Measurements from ENCODE around the gene THADA. TPM values are rescaled to one million over a fixed set of nuclear protein-coding genes. Genes with fewer than 3 reads are reported as not detected.

THADA gene
- total and polyA plus RNA-seq, 4 experiments from 2014 or later = 20.3 to 44.8 (median 32.8) TPM

DNA sequence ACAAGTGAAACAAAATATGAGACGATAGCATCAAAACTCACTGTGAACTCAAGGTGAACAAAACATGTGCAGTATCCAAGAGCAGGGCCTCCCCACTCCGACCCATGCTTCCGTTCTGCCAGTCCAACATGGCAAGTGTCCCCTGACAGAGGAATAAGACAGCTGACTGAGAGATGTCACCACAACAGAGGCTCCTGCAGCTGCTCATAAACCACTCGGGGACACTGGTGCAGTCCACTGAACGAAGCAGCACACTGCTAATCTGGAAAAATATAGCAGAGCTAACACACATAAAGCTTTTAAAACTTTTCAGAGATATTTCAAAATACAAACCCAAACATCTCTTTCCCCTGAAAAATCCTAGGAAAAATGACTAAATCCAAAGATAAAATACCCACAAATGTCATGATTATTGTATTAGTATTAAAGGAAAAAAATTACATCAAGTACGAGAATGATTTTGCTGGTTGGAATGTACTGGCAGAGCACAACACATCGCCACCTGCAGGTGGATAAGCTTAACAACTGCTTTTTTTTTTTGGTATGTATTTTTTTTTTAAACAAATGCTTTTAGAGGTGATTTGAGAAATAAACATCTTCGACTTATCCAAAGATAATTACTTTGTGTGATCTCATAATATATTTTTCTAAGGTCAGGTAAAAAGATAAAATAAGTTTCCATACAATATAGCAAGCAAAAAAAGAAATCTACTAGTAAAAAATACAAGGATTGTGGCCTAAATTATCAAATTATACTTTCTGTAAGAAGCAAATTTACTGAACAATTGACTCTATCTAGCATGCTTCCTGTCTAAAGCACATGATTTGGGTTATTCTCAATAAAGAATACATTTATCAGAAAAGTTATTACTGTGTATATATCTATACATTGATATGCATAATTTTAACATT is 18.6 kb downstream of the THADA start:
- Mint-ChIP-seq H3K9me3 (no peaks in the 10 kb centered on the region), H3K4me1 (peaks cover 2 to 15% (median 10%) of the 10 kb centered on the region in 4 donors), H3K4me3 (no peak overlapping the region), H3K27me3 (no peaks in the 10 kb centered on the region), H3K27ac (peak overlapping the region in 1 of 7 donors; percentile 12), H3K36me3 (peaks cover 45 to 57% of the 10 kb centered on the region in 2 donors)
- Histone ChIP-seq H3K9me3 (ENCODE audit: control insufficient read depth in 1 of 2, low read length in 2 of 2) (no peaks in the 10 kb centered on the region), H3K36me3 (ENCODE audit: insufficient read depth, low read length) (peaks cover 47% of the 10 kb centered on the region), H3K4me3 (ENCODE audit: low read length in 2 of 2) (no peak overlapping the region), H3K27ac (ENCODE audit: low read depth, low read length) (no peak overlapping the region), H3K4me1 (ENCODE audit: insufficient read depth, low read length) (no peaks in the 10 kb centered on the region), H3K27me3 (ENCODE audit: insufficient read depth, low read length) (no peaks in the 10 kb centered on the region)
- POLR2A ChIA-PET (ENCODE audit: partially characterized antibody) = interaction anchor here (0.6 to 1.6 kb wide), 7 partner anchors 11 to 767 kb away, joined by 3 to 9 read pairs (median 3); no protein-coding TSS in a partner anchor
- DNase-seq = peak in 4 of 5 donors; percentile 51 to 54 (median 54)
- intact Hi-C loops (cut with micrococcal nuclease) = loop anchor here (1.0 to 2.0 kb wide), 3 partner anchors 450 to 748 kb away; no protein-coding TSS in a partner anchor
- CTCF ChIA-PET (ENCODE audit: partially characterized antibody) = interaction anchor here (0.6 to 3.8 kb wide), 29 partner anchors 8 to 767 kb away, joined by 3 to 53 read pairs (median 5); no protein-coding TSS in a partner anchor

GRCh38 chr2:43572244-43572643 is 23.6 kb downstream of the THADA start:
- intact Hi-C loops (cut with micrococcal nuclease) = no loop called here
- Histone ChIP-seq H3K4me1 (ENCODE audit: insufficient read depth, low read length) (peaks cover 6% of the 10 kb centered on the region), H3K27me3 (ENCODE audit: insufficient read depth, low read length) (no peaks in the 10 kb centered on the region), H3K36me3 (ENCODE audit: insufficient read depth, low read length) (peaks cover 48% of the 10 kb centered on the region), H3K9me3 (ENCODE audit: control insufficient read depth in 1 of 2, low read length in 2 of 2) (no peaks in the 10 kb centered on the region), H3K4me3 (ENCODE audit: low read length in 2 of 2) (no peak overlapping the region), H3K27ac (ENCODE audit: low read depth, low read length) (no peak overlapping the region)
- H3K27ac Mint-ChIP-seq = peak overlapping the region in 4 of 7 donors; percentile 29 to 76 (median 63)
- no peaks in the 10 kb centered on the region for H3K27me3 Mint-ChIP-seq
- DNase-seq = no peak
- H3K4me1 Mint-ChIP-seq = peaks cover 13 to 22% (median 18%) of the 10 kb centered on the region in 4 donors
- POLR2A ChIA-PET (ENCODE audit: partially characterized antibody) = no interaction called here
- H3K9me3 Mint-ChIP-seq = no peaks in the 10 kb centered on the region
- no peak overlapping the region for H3K4me3 Mint-ChIP-seq
- peaks cover 46 to 67% of the 10 kb centered on the region in 2 donors for H3K36me3 Mint-ChIP-seq
- CTCF ChIA-PET (ENCODE audit: partially characterized antibody) = interaction anchor here (0.6 to 1.2 kb wide), 3 partner anchors 10 to 1047 kb away, joined by 3 read pairs; no protein-coding TSS in a partner anchor

DNA sequence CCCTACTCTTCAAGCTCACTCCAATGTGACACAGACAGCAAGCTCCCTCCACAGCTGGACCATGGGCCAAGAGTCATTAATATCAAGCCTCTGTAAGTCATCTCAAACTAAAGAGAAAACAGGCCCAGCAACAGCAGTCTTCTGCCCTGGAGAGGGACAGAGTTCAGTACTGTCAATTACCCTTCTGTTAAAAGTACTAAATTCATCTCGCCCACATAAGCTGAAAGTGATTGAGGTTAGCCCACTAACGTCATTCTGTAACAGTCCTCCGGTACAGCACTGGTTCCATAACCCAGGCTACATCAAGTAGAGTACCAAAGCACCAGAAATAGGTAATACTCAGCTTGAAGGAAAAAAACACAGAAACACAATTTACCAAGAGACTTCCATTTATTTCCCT is 25.9 kb downstream of the THADA start:
- Mint-ChIP-seq H3K36me3 (peaks cover 46 to 66% of the 10 kb centered on the region in 2 donors), H3K27ac (peak overlapping the region in 4 of 7 donors; percentile 1 to 91 (median 60)), H3K9me3 (no peaks in the 10 kb centered on the region), H3K27me3 (no peaks in the 10 kb centered on the region), H3K4me1 (peaks cover 21 to 40% (median 30%) of the 10 kb centered on the region in 4 donors), H3K4me3 (peak overlapping the region in 2 of 8 donors; percentile 23 to 28)
- Histone ChIP-seq H3K27ac (ENCODE audit: low read depth, low read length) (no peak overlapping the region), H3K4me3 (ENCODE audit: low read length in 2 of 2) (no peak overlapping the region), H3K27me3 (ENCODE audit: insufficient read depth, low read length) (no peaks in the 10 kb centered on the region), H3K9me3 (ENCODE audit: control insufficient read depth in 1 of 2, low read length in 2 of 2) (no peaks in the 10 kb centered on the region), H3K4me1 (ENCODE audit: insufficient read depth, low read length) (peaks cover 25% of the 10 kb centered on the region), H3K36me3 (ENCODE audit: insufficient read depth, low read length) (peaks cover 42% of the 10 kb centered on the region)
- POLR2A ChIA-PET (ENCODE audit: partially characterized antibody) = interaction anchor here (0.8 to 1.5 kb wide), 4 partner anchors 10 to 343 kb away, joined by 3 to 4 read pairs (median 3); partner anchors contain the start of gene ZFP36L2
- intact Hi-C loops (cut with micrococcal nuclease) = no loop called here
- CTCF ChIA-PET (ENCODE audit: partially characterized antibody) = interaction anchor here (0.9 to 1.5 kb wide), 7 partner anchors 8 to 741 kb away, joined by 3 to 6 read pairs (median 4); no protein-coding TSS in a partner anchor
- DNase-seq = no peak

DNA sequence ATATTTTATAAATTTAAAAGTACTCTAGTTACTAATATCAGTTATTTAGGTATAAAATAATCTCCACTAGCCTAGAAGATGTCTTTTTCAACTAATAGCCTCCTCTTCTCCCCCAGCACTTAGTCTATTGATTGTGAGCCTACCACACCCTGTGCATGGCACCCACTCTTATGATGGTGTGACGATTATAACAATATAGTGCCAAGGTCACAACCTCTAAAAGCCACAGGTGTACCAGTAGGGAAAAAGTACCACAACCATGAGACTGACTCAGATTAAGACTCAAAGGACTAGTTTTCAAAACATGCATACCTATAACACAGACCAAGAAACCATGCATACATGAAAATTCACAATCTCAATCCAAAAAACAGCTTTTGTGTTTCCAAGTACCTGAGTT is 27.6 kb downstream of the THADA start:
- ChIA-PET CTCF (ENCODE audit: partially characterized antibody) (interaction anchor here (4.7 kb wide), 1 partner anchor 9 kb away, joined by 53 read pairs; no protein-coding TSS in a partner anchor), POLR2A (ENCODE audit: partially characterized antibody) (interaction anchor here (0.7 kb wide), 1 partner anchor 8 kb away, joined by 3 read pairs; no protein-coding TSS in a partner anchor)
- H3K27me3 ChIP-seq (ENCODE audit: insufficient read depth, low read length) = no peaks in the 10 kb centered on the region
- Mint-ChIP-seq H3K27me3 (no peaks in the 10 kb centered on the region), H3K4me1 (peaks cover 28 to 51% (median 37%) of the 10 kb centered on the region in 4 donors), H3K36me3 (peaks cover 42 to 67% of the 10 kb centered on the region in 2 donors), H3K27ac (peak overlapping the region in 1 of 7 donors; percentile 84), H3K9me3 (no peaks in the 10 kb centered on the region), H3K4me3 (no peak overlapping the region)
- no peaks in the 10 kb centered on the region for H3K9me3 ChIP-seq (ENCODE audit: control insufficient read depth in 1 of 2, low read length in 2 of 2)
- peaks cover 41% of the 10 kb centered on the region for H3K4me1 ChIP-seq (ENCODE audit: insufficient read depth, low read length)
- intact Hi-C loops (cut with micrococcal nuclease) = no loop called here
- no peak overlapping the region for H3K4me3 ChIP-seq (ENCODE audit: low read length in 2 of 2)
- H3K27ac ChIP-seq (ENCODE audit: low read depth, low read length) = no peak overlapping the region
- no peak for DNase-seq
- peaks cover 28% of the 10 kb centered on the region for H3K36me3 ChIP-seq (ENCODE audit: insufficient read depth, low read length)

GRCh38 chr2:43566461-43566729 is 29.4 kb downstream of the THADA start:
- Mint-ChIP-seq H3K4me3 (peak overlapping the region in 3 of 8 donors; percentile 5 to 23 (median 13)), H3K4me1 (peaks cover 33 to 67% (median 50%) of the 10 kb centered on the region in 4 donors), H3K27me3 (no peaks in the 10 kb centered on the region), H3K36me3 (peaks cover 42 to 67% of the 10 kb centered on the region in 2 donors), H3K27ac (peak overlapping the region in 5 of 7 donors; percentile 12 to 44 (median 28)), H3K9me3 (no peaks in the 10 kb centered on the region)
- Histone ChIP-seq H3K4me1 (ENCODE audit: insufficient read depth, low read length) (peaks cover 58% of the 10 kb centered on the region), H3K27ac (ENCODE audit: low read depth, low read length) (no peak overlapping the region), H3K9me3 (ENCODE audit: control insufficient read depth in 1 of 2, low read length in 2 of 2) (no peaks in the 10 kb centered on the region), H3K27me3 (ENCODE audit: insufficient read depth, low read length) (no peaks in the 10 kb centered on the region), H3K4me3 (ENCODE audit: low read length in 2 of 2) (no peak overlapping the region), H3K36me3 (ENCODE audit: insufficient read depth, low read length) (peaks cover 14% of the 10 kb centered on the region)
- intact Hi-C loops (cut with micrococcal nuclease) = no loop called here
- POLR2A ChIA-PET (ENCODE audit: partially characterized antibody) = interaction anchor here (0.6 to 1.5 kb wide), 5 partner anchors 11 to 340 kb away, joined by 3 read pairs; partner anchors contain the start of gene ZFP36L2
- no peak for DNase-seq
- CTCF ChIA-PET (ENCODE audit: partially characterized antibody) = interaction anchor here (0.9 to 4.7 kb wide), 5 partner anchors 10 to 43 kb away, joined by 3 to 53 read pairs (median 3); no protein-coding TSS in a partner anchor

DNA sequence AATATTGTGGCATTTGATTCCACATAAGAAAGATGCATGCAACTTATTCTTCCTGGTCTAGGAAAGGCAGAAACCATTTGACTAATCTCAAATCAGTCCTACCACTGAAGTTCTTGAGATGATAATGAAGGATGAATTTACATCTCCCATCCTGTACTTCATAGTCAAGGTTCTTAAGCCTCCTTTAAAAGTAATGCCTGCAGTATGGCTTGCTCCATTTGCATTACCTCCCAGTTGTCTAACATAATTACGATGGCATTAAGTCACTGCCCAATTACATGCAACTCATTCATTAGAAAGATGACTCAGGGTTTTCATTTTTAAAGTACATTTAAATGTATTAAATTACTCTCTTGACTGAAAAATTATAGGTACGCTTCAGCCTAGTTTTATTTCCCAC is 32.2 kb downstream of the THADA start:
- DNase-seq = no peak
- Histone ChIP-seq H3K36me3 (ENCODE audit: insufficient read depth, low read length) (peaks cover 4% of the 10 kb centered on the region), H3K27ac (ENCODE audit: low read depth, low read length) (no peak overlapping the region), H3K9me3 (ENCODE audit: control insufficient read depth in 1 of 2, low read length in 2 of 2) (no peaks in the 10 kb centered on the region), H3K27me3 (ENCODE audit: insufficient read depth, low read length) (no peaks in the 10 kb centered on the region), H3K4me1 (ENCODE audit: insufficient read depth, low read length) (peaks cover 76% of the 10 kb centered on the region), H3K4me3 (ENCODE audit: low read length in 2 of 2) (no peak overlapping the region)
- Mint-ChIP-seq H3K4me1 (peaks cover 42 to 79% (median 56%) of the 10 kb centered on the region in 4 donors), H3K4me3 (no peak overlapping the region), H3K36me3 (peaks cover 34 to 66% of the 10 kb centered on the region in 2 donors), H3K9me3 (no peaks in the 10 kb centered on the region), H3K27ac (peak overlapping the region in 1 of 7 donors; percentile 38), H3K27me3 (no peaks in the 10 kb centered on the region)
- CTCF ChIA-PET (ENCODE audit: partially characterized antibody) = interaction anchor here (1.1 kb wide), 1 partner anchor 15 kb away, joined by 3 read pairs; no protein-coding TSS in a partner anchor
- POLR2A ChIA-PET (ENCODE audit: partially characterized antibody) = no interaction called here
- intact Hi-C loops (cut with micrococcal nuclease) = no loop called here

DNA sequence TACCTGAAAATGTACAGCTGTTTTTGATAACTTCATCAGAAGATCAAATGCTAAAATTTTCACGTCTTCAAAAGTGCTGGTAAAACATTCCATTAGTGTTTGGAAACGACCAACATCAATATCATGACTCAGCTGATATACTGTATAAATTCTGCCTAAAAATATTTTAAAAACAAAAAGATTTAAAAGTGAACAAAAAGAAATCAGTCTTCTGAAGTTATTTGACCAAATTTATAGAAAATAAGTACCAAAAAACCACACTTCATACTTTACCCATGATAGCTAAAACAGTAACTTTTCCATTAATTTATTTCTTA is 35.6 kb downstream of the THADA start:
- DNase-seq = no peak
- H3K4me1 ChIP-seq (ENCODE audit: insufficient read depth, low read length) = peaks cover 62% of the 10 kb centered on the region
- Mint-ChIP-seq H3K9me3 (no peaks in the 10 kb centered on the region), H3K4me3 (peak overlapping the region in 2 of 8 donors; percentile 45 to 63), H3K36me3 (peaks cover 46 to 67% of the 10 kb centered on the region in 2 donors), H3K27me3 (no peaks in the 10 kb centered on the region), H3K27ac (peak overlapping the region in 4 of 7 donors; percentile 67 to 90 (median 84)), H3K4me1 (peaks cover 30 to 46% (median 35%) of the 10 kb centered on the region in 4 donors)
- no peaks in the 10 kb centered on the region for H3K9me3 ChIP-seq (ENCODE audit: control insufficient read depth in 1 of 2, low read length in 2 of 2)
- intact Hi-C loops (cut with micrococcal nuclease) = no loop called here
- no peaks in the 10 kb centered on the region for H3K27me3 ChIP-seq (ENCODE audit: insufficient read depth, low read length)
- ChIA-PET POLR2A (ENCODE audit: partially characterized antibody) (interaction anchor here (1.0 to 1.3 kb wide), 2 partner anchors 8 to 10 kb away, joined by 3 to 4 read pairs; no protein-coding TSS in a partner anchor), CTCF (ENCODE audit: partially characterized antibody) (interaction anchor here (0.8 to 1.3 kb wide), 5 partner anchors 9 to 596 kb away, joined by 3 to 8 read pairs (median 4); no protein-coding TSS in a partner anchor)
- H3K4me3 ChIP-seq (ENCODE audit: low read length in 2 of 2) = no peak overlapping the region
- peaks cover 4% of the 10 kb centered on the region for H3K36me3 ChIP-seq (ENCODE audit: insufficient read depth, low read length)
- H3K27ac ChIP-seq (ENCODE audit: low read depth, low read length) = no peak overlapping the region
